Lung (tissue), 12 donors: ENCODE data around the gene BAG5. TPM values are rescaled to one million over a fixed set of nuclear protein-coding genes. Genes with fewer than 3 reads are reported as not detected.
A peak's percentile ranks its signal among the peaks of the same experiment; 100 is the strongest.

Experiments
- ATAC-seq: fragments of 200-7000 bp; cut with Tn5 transposase; one replicate; pipeline ENCODE4 v1.9.1; 2020; ENCODE audit warnings: moderate number of reproducible peaks; ENCODE audit not compliant: insufficient read depth, low FRiP score
- DNase-seq, 3 donors: peaks; one replicate each; pipeline ENCODE4 v3.0.0-alpha.2; 2013 to 2017
- H3K27ac ChIP-seq, 2 donors: one replicate each; pipeline ENCODE4 v1.5.1; 2013; ENCODE audit warnings: mild to moderate bottlenecking in 2 of 2, moderate library complexity in 2 of 2, control low read depth in 1 of 2, inconsistent platforms in 1 of 2, low read depth in 1 of 2, low read length in 1 of 2
- H3K27me3 ChIP-seq, 3 donors: one replicate each; pipeline ENCODE4 v1.5.1; 2013; ENCODE audit warnings: low read length in 2 of 3; ENCODE audit not compliant: control insufficient read depth in 3 of 3, insufficient read depth in 3 of 3
- H3K36me3 ChIP-seq, 4 donors: one replicate each; pipeline ENCODE4 v1.5.1; 2013; ENCODE audit warnings: low read length in 4 of 4, mild to moderate bottlenecking in 1 of 4, moderate library complexity in 1 of 4; ENCODE audit not compliant: control insufficient read depth in 4 of 4, insufficient read depth in 4 of 4
- H3K4me1 ChIP-seq, 5 donors: one replicate each; pipeline ENCODE4 v1.5.1; 2013; ENCODE audit warnings: low read length in 5 of 5, mild to moderate bottlenecking in 2 of 5, moderate library complexity in 1 of 5; ENCODE audit not compliant: control insufficient read depth in 5 of 5, insufficient read depth in 5 of 5
- H3K4me3 ChIP-seq: one replicate; pipeline ENCODE4 v1.5.1; 2013; ENCODE audit warnings: mild to moderate bottlenecking, control low read depth, moderate library complexity
- H3K9ac ChIP-seq, 2 donors: one replicate each; pipeline ENCODE4 v1.5.1; 2013; ENCODE audit warnings: low read length in 2 of 2, control low read depth in 1 of 2; ENCODE audit not compliant: insufficient read depth in 1 of 2
- H3K9me3 ChIP-seq, 4 donors: one replicate each; pipeline ENCODE4 v1.5.1; 2013; ENCODE audit warnings: low read length in 3 of 4, mild to moderate bottlenecking in 1 of 4, moderate library complexity in 1 of 4; ENCODE audit not compliant: control insufficient read depth in 4 of 4, insufficient read depth in 3 of 4
- WGBS, 2 donors: extraction: QIAGEN DNeasy Blood & Tissue Kit; methylation state at CpG; one replicate each; pipeline ENCODE4 v1.1.7; 2013; 5-methylcytosine and 5-hydroxymethylcytosine counted together
- polyA plus RNA-seq, 2 donors: library from polyadenylated mRNA; stranded (reverse); fragments of 200-250 nt; gene quantifications; one replicate each; pipeline ENCODE4 v1.2.1, GENCODE V29; 2013
- total RNA-seq, 2 donors: library from RNA; depleted of rRNA in 1 of 2; stranded (reverse); fragments of >200 nt in 1 of 2; gene quantifications; one replicate each; pipeline ENCODE4 v1.2.1, GENCODE V29; 2014 to 2021
- TF ChIP-seq, protein P1 (sequence below): IDR thresholded peaks from 2 replicates; pipeline ENCODE4 v1.5.1; 2012; ENCODE audit warnings: mild to moderate bottlenecking; ENCODE audit errors: control extremely low read depth, extremely low read depth
- donor health status: control.
- donor health status: control.
- donor health status: Bipolar disorder and iron deficiency.
- donor health status: healthy.
- donor health status: DM: yes; HTN: yes; CAD: no.

The BAG5 gene
- total and polyA plus RNA-seq, 4 donors, result 8.7 to 26.0 (median 18.5) TPM

DNA sequence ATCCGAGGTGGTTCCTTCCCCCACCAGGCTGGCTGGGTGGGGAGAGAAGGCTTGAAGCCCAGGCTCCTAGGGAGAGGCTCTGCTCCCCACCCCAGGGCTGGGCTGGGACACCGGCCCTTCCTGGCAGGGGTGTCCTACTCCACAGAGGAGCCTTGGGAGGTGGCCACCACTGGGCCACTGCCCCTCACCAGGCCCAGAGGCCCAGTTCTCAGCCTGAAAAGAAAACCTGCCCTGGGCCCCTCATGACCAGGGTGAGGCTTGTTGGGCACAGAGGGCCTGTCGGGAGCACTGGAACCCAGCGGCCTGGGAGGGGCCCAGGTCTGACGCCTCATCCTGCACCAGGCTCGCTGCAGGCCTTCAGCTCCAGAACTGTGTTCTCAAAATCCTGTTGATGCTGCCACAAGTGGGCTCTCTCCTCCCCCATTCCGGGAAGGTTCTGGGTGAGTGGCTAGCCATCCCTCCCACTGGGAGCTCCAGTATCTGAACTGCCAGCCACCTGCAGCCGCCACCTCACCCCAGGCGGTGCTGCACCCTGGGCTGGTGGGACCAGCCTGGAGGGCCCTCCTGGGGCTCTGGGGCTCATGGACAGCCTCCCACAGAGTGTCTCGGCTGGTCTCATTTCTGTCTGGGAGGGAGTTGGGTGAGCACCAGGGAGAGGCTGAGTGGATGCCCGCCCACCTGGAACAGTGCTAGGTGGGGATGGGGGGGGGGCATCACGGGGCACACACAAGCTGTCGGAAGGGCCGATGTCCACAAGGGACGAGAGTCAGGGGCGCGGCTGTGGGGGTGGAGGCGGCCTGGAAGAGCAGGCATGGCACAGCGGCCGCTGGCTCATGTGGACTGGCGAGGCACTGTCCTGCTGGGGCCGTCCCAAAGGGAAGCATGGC lies 11.8 kb downstream of the BAG5 start:
- H3K4me3 ChIP-seq, result no peak overlapping the region
- no peak for DNase-seq

DNA sequence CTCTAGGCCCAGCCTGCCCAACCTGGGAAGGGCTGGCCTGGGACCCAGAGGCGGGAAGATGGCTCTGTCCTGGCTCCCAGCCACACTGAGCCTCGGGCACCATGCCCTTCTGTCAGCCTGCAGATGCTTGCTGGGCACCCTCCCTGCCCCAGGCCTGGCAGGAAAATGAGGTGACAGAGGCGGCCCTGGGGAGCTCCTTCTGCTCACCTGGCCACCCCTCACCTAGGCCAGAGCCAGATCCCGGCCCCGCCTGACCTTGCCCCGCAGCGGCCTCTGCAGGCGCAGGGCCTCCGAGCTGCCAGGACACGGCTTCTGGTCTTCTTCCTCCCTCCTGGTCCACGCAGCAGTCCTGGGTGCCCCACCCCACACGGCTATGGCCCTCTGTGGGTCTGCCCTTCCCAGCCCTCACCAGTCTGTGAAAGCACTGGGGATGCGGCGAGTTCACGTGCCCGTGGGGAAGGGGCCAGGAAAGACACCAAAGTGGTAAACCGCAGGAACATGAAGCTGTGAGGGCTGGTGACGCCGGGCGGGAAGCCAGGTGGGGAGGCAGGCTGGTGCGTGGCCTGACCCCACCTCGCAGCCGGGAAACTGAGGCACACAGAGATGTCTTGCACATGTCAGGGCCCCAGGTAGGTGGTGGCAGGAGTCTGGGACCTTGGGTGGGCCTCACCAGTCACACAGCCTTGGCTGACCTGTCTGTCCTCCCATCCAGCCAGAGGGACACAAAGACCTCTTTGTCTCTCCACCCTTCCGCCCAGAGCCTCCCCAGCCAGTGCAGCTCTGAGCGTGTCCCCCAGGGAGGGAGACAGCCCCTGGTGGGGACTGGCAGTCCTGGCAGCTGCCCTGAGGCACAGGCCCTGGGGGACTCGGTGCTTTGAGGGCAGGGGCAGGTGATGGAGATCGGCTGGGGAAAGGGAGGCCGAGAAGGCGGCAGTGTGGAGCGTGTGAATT lies 12.8 kb downstream of the BAG5 start:
- H3K4me3 ChIP-seq, result no peak overlapping the region
- no peak overlapping the region for H3K27ac ChIP-seq
- no peak overlapping the region for H3K9ac ChIP-seq
- no peaks in the 10 kb centered on the region for H3K36me3 ChIP-seq
- peaks cover 0 to 18% (median 7%) of the 10 kb centered on the region in 5 donors for H3K4me1 ChIP-seq
- no peaks in the 10 kb centered on the region for H3K27me3 ChIP-seq
- H3K9me3 ChIP-seq, result no peaks in the 10 kb centered on the region
- no peak for ATAC-seq
- TF ChIP-seq, protein P1, sequence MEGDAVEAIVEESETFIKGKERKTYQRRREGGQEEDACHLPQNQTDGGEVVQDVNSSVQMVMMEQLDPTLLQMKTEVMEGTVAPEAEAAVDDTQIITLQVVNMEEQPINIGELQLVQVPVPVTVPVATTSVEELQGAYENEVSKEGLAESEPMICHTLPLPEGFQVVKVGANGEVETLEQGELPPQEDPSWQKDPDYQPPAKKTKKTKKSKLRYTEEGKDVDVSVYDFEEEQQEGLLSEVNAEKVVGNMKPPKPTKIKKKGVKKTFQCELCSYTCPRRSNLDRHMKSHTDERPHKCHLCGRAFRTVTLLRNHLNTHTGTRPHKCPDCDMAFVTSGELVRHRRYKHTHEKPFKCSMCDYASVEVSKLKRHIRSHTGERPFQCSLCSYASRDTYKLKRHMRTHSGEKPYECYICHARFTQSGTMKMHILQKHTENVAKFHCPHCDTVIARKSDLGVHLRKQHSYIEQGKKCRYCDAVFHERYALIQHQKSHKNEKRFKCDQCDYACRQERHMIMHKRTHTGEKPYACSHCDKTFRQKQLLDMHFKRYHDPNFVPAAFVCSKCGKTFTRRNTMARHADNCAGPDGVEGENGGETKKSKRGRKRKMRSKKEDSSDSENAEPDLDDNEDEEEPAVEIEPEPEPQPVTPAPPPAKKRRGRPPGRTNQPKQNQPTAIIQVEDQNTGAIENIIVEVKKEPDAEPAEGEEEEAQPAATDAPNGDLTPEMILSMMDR, result no peak
- 89 to 92% methylated on average over 30 of the region's 30 CpGs for WGBS, 2 donors
- peak in 1 of 3 donors; percentile 52 for DNase-seq

More for the DNA sequence above, 11.8 kb downstream of the BAG5 start:
- H3K27me3 ChIP-seq, result no peaks in the 10 kb centered on the region
- no peak overlapping the region for H3K9ac ChIP-seq
- TF ChIP-seq, protein P1, result no peak
- H3K36me3 ChIP-seq, result no peaks in the 10 kb centered on the region
- peaks cover 0 to 16% (median 4%) of the 10 kb centered on the region in 5 donors for H3K4me1 ChIP-seq
- peak overlapping the region; percentile 82 to 90 for H3K27ac ChIP-seq
- 77 to 86% methylated on average over 22 of the region's 22 CpGs for WGBS, 2 donors
- H3K9me3 ChIP-seq, result no peaks in the 10 kb centered on the region
- no peak for ATAC-seq

DNA sequence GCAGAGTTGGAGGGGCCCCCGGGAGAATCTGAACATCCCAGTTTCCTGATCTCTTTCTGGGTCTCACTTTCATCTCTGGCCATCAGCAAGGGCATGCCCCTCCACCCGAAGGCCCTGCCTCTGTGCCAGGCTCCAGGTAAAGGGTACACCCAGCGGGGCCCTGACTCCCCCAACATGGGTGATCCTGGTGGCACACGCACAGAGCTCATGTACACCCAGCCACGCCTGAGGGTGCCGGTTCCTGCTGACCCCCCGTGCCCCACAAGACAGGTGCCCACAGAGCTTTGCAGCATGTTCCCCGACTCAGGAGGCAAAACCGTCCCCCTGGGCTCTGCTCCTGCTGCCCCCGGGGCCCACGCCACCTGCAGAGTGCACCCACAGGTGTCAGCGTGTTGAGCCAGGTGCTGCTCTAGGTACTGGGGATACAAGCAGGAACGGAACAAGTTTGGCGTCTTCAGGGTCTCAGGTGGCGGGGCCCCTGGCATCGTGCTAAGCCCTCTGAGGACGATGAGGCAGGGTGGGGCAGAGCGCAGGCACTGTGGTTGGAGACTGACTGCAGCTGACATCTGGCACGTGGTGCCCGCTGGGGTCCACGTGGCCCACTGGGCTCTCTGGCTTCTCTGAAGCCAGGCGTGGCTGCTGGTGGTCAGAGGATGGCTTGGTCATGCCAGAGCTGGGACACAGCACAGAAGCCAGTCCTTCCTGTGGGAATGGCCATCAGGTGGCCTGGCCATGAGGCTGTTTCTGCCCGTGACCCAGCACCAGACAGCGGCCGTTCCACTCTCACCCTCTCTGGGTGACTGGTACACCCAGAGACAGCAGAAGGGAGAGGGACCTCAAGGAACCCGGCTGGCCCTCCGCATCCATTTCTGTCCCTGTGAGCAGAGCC lies 13.8 kb downstream of the BAG5 start:
- 92 to 97% methylated on average over 27 of the region's 27 CpGs for WGBS, 2 donors
- H3K4me1 ChIP-seq, result peaks cover 0 to 24% (median 16%) of the 10 kb centered on the region in 5 donors
- TF ChIP-seq, protein P1, result no peak
- H3K9ac ChIP-seq, result no peak overlapping the region
- no peak overlapping the region for H3K4me3 ChIP-seq
- no peak for DNase-seq
- H3K27me3 ChIP-seq, result no peaks in the 10 kb centered on the region
- no peaks in the 10 kb centered on the region for H3K9me3 ChIP-seq
- H3K27ac ChIP-seq, result no peak overlapping the region
- H3K36me3 ChIP-seq, result no peaks in the 10 kb centered on the region
- no peak for ATAC-seq
